Upper lobe of right lung (tissue), 1 donor: ENCODE results near the gene ERI3. TPM values are rescaled to one million over a fixed set of nuclear protein-coding genes. Genes with fewer than 3 reads are reported as not detected.

ENCODE experiments used
- ATAC-seq: fragments of 200-7000 bp; cut with Tn5 transposase; one replicate; pipeline ENCODE4 v1.9.1; 2020; ENCODE audit warnings: mild to moderate bottlenecking, moderate library complexity
- DNase-seq: peaks from one replicate; pipeline ENCODE4 v3.0.0-alpha.2; 2020
- H3K27ac ChIP-seq: fragments of 200-600 bp; one replicate; pipeline ENCODE4 v1.8.0; 2022
- H3K27me3 ChIP-seq: fragments of 200-600 bp; one replicate; pipeline ENCODE4 v1.8.0; 2022; ENCODE audit warnings: mild to moderate bottlenecking
- H3K36me3 ChIP-seq: fragments of 200-600 bp; one replicate; pipeline ENCODE4 v1.8.0; 2022
- H3K4me1 ChIP-seq: fragments of 200-600 bp; one replicate; pipeline ENCODE4 v1.8.0; 2022
- H3K4me3 ChIP-seq: fragments of 200-600 bp; one replicate; pipeline ENCODE4 v1.8.0; 2022; ENCODE audit warnings: mild to moderate bottlenecking
- H3K9me3 ChIP-seq: fragments of 200-600 bp; one replicate; pipeline ENCODE4 v1.8.0; 2022
- CTCF ChIP-seq: fragments of 200-600 bp; IDR thresholded peaks from one replicate; pipeline ENCODE4 v1.8.0; 2022; ENCODE audit warnings: antibody characterized with exemption
- intact Hi-C: fragments of 100-400 bp; cut with DNase I; formaldehyde crosslinking; loops from one replicate; pipeline ENCODE4 v1.11.0; 2022
- total RNA-seq: library from RNA; stranded (reverse); fragmentation: NEBNext Ultra II Directional; extraction: Animal tissue kit (Norgen Biotek cat#: 25700); gene quantifications from one replicate; pipeline ENCODE4 v1.2.1, GENCODE V29; 2021
- donor health status: DM: no; HTN: yes; CAD: no; lungs with severe emphysema.

The ERI3 gene
- total RNA-seq, 1 donor from 2014 or later, result 41.7 TPM

- Histone ChIP-seq H3K9me3 (no peaks in the 10 kb centered on the region), H3K27me3 (no peaks in the 10 kb centered on the region), H3K4me3 (no peak overlapping the region), H3K27ac (no peak overlapping the region), H3K4me1 (no peaks in the 10 kb centered on the region), H3K36me3 (no peaks in the 10 kb centered on the region)
- ATAC-seq, result no peak
- TF ChIP-seq CTCF, result no peak
- no peak for DNase-seq
- intact Hi-C loops, result no loop called here
These were observed 104.8 kb downstream of the ERI3 start for GRCh38 chr1:44250068-44250781.

- Histone ChIP-seq H3K4me1 (no peaks in the 10 kb centered on the region), H3K4me3 (no peak overlapping the region), H3K9me3 (no peaks in the 10 kb centered on the region), H3K36me3 (no peaks in the 10 kb centered on the region), H3K27me3 (no peaks in the 10 kb centered on the region), H3K27ac (no peak overlapping the region)
- TF ChIP-seq CTCF, result no peak
- intact Hi-C loops, result no loop called here
- DNase-seq (no peak), ATAC-seq (no peak)
These were observed 105.5 kb downstream of the ERI3 start for GRCh38 chr1:44249543-44249942.

- Histone ChIP-seq H3K27ac (no peak overlapping the region), H3K4me1 (no peaks in the 10 kb centered on the region), H3K4me3 (no peak overlapping the region), H3K27me3 (no peaks in the 10 kb centered on the region), H3K36me3 (no peaks in the 10 kb centered on the region), H3K9me3 (no peaks in the 10 kb centered on the region)
- ATAC-seq, result no peak
- TF ChIP-seq CTCF, result no peak
- no peak for DNase-seq
- intact Hi-C loops, result no loop called here
These were observed 108.3 kb downstream of the ERI3 start for GRCh38 chr1:44246806-44247205.

GRCh38 chr1:44244986-44245385 lies 110.1 kb downstream of the ERI3 start:
- no peak for ATAC-seq
- no peak for DNase-seq

GRCh38 chr1:44243782-44244495 lies 111.1 kb downstream of the ERI3 start:
- H3K4me3 ChIP-seq, result no peak overlapping the region
- TF ChIP-seq CTCF, result no peak
- no peak for ATAC-seq
- DNase-seq, result no peak
- no peak overlapping the region for H3K27ac ChIP-seq
- intact Hi-C loops, result no loop called here
- no peaks in the 10 kb centered on the region for H3K27me3 ChIP-seq
- H3K4me1 ChIP-seq, result peaks cover 3% of the 10 kb centered on the region
- peaks cover 8% of the 10 kb centered on the region for H3K36me3 ChIP-seq
- H3K9me3 ChIP-seq, result no peaks in the 10 kb centered on the region

More at GRCh38 chr1:44244986-44245385, 110.1 kb downstream of the ERI3 start:
- intact Hi-C loops, result no loop called here
- H3K4me3 ChIP-seq, result no peak overlapping the region
- H3K4me1 ChIP-seq, result peaks cover 3% of the 10 kb centered on the region
- TF ChIP-seq CTCF, result no peak
- no peak overlapping the region for H3K27ac ChIP-seq
- peaks cover 8% of the 10 kb centered on the region for H3K36me3 ChIP-seq
- no peaks in the 10 kb centered on the region for H3K9me3 ChIP-seq
- no peaks in the 10 kb centered on the region for H3K27me3 ChIP-seq
